HG02798 (cell line): ENCODE data around the gene DBP.
A peak's percentile ranks its signal among the peaks of the same experiment; 100 is the strongest.

Experiments
- ATAC-seq: cut with Tn5 transposase; IDR thresholded peaks from one replicate; pipeline ENCODE4 v1.9.1; 2021; ENCODE audit warnings: mild to moderate bottlenecking; ENCODE audit not compliant: unreplicated experiment, poor library complexity

DBP gene

GRCh38 chr19:48615231-48616040 lies 21.7 kb downstream of the DBP start:
- ATAC-seq: no peak

GRCh38 chr19:48614436-48615230 lies 22.5 kb downstream of the DBP start, which contains the start of gene FAM83E:
FAM83E (minus strand) TSS chr19:48615076; CDS start chr19:48613372, 1,704 bp downstream.
- ATAC-seq: no peak

GRCh38 chr19:48613852-48614435 lies 23.2 kb downstream of the DBP start:
- ATAC-seq: no peak

- no peak for ATAC-seq
These were observed 23.9 kb downstream of the DBP start for GRCh38 chr19:48613024-48613851.

- ATAC-seq: no peak
These were observed 25.3 kb downstream of the DBP start for GRCh38 chr19:48611872-48612271.

GRCh38 chr19:48609571-48610108 lies 27.5 kb downstream of the DBP start:
- ATAC-seq: no peak

- ATAC-seq: peak; percentile 72
These were observed 28.3 kb downstream of the DBP start for GRCh38 chr19:48608798-48609263.

- ATAC-seq: no peak
These were observed 29.8 kb downstream of the DBP start for GRCh38 chr19:48607359-48607755.

- no peak for ATAC-seq
These were observed 30.5 kb downstream of the DBP start, which contains the start of gene SPACA4 for GRCh38 chr19:48606463-48607358. SPACA4 (plus strand) TSS chr19:48606742; CDS start chr19:48606979, 237 bp downstream.

- no peak for ATAC-seq
These were observed 33.3 kb downstream of the DBP start for GRCh38 chr19:48603850-48604249.

GRCh38 chr19:48603449-48603848 lies 33.7 kb downstream of the DBP start:
- ATAC-seq: no peak

- no peak for ATAC-seq
These were observed 34.2 kb downstream of the DBP start for GRCh38 chr19:48603001-48603400.

- ATAC-seq: no peak
These were observed 36.3 kb downstream of the DBP start for GRCh38 chr19:48600679-48601417.

- no peak for ATAC-seq
These were observed 38.0 kb downstream of the DBP start for GRCh38 chr19:48598996-48599700.

GRCh38 chr19:48596679-48597465 lies 40.3 kb downstream of the DBP start:
- no peak for ATAC-seq

GRCh38 chr19:48596237-48596636 lies 40.9 kb downstream of the DBP start:
- no peak for ATAC-seq

- ATAC-seq: no peak
These were observed 41.3 kb downstream of the DBP start for GRCh38 chr19:48595833-48596232.
